GM21390 (cell line): ENCODE data around the gene ARHGEF7.

Source experiments
- ATAC-seq: cut with Tn5 transposase; IDR thresholded peaks from one replicate; pipeline ENCODE4 v1.9.1; 2021; ENCODE audit not compliant: unreplicated experiment

Gene ARHGEF7

DNA sequence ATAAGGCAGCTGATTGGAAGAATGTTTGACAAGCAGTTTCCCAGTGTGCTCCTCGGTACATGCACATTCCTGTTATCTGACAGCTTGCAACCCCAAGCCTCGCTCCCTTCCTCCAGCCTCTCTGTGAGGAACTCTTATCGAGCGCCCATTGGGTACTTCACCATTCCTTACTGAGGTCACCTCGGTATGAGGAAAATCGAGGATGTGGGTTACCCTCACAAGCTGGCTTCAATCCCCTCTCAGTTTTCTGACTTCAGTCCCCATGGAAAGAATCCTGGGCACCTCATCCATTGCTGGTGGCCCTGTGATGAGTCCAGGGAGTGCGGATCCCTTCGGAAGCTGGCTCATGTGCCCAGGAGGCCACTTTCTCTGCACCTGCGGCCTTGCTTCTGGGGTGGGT is 222.6 kb downstream of the ARHGEF7 start:
- ATAC-seq = no peak

DNA sequence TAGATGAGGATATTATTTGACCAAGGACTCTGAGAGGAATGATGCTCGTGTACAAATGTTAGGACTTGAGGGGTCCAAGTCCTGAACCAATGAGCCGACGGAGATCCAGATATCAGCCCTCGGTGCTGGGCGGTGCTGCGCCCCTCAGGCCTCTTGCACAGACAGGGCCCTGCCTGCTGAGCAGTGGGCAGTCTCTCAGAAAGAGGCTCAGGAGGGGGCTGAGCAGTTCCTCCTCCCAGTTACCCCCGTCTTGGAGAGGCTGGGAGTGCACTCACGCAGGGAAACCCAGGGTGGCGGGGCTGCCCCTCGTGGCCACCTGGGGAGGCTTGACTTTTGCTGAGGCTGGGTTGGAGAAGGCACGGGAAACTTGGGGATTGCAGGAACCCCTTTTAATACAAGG is 223.7 kb downstream of the ARHGEF7 start:
- no peak for ATAC-seq

DNA sequence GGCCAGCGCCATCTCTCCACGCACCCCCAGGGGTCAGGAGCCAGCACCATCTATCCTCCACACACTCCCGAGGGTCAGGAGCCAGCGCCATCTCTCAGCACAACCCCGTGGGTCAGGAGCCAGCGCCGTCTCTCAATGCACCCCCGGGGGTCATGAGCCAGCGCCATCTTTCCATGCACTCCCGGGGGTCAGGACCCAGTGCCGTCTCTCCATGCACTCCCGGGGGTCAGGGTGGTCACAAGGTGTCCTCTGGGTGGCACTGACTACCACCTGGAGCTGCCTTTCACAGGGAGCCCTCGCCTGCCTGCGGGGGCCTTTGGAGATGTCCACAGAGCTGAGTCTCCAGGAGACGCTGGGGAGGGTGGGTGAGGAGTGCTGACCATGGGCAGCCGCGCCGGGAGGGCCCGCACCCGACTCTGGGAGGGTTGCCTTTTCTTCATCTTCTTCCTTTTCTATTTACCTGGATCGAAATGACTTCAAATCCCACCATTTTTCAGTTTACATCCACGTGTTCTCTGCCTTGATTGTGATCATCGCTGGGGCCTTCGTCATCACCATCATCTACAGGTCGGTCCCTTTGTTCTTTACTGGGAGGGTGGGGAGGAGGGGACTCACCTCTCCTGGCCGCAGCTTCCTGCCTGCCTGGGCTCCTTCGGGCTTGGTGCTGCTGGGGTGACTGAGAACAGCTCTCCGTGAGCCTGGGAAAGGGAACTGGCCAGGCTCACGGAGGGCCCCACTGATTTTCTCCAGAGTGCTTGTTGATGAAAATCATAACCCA is 224.4 kb downstream of the ARHGEF7 start:
- no peak for ATAC-seq

DNA sequence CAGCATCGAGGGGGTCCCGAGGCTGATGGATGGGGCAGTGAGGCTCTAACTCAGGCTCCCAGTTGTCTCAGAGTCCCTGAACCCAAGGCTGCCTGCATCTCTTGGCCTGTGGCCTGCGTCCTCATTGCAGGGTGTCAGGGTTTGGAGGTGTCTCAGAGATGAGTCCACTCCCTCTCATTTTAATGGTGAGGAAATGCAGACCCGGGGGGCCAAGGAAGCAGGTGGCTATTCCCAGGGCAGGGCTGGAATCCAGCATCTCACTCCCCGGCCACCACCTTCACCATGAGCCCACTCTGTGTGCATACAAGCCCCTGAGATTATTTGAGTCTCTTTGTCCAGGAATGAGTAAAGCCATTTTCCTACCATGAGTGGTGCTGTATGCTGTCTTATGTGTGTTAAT is 226.8 kb downstream of the ARHGEF7 start:
- no peak for ATAC-seq

DNA sequence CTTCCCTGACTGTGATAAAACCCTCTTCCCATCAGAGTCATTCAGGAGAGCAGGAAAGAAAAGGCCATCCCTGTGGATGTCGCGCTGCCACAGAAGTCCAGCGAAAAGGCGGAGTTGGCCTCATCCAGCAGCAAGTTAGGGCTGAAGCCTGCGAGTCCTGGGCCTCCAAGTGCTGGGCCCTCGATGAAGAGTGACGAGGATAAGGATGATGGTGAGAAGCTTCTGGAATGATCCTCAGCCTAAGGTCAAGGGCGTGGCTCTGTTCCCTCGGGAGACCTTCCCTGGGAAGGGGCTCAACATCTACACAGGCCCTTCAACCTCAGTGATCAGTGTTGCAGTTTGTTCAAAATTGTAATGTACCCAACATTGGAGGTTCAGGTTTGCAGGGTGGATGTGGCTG is 227.6 kb downstream of the ARHGEF7 start:
- ATAC-seq = no peak

DNA sequence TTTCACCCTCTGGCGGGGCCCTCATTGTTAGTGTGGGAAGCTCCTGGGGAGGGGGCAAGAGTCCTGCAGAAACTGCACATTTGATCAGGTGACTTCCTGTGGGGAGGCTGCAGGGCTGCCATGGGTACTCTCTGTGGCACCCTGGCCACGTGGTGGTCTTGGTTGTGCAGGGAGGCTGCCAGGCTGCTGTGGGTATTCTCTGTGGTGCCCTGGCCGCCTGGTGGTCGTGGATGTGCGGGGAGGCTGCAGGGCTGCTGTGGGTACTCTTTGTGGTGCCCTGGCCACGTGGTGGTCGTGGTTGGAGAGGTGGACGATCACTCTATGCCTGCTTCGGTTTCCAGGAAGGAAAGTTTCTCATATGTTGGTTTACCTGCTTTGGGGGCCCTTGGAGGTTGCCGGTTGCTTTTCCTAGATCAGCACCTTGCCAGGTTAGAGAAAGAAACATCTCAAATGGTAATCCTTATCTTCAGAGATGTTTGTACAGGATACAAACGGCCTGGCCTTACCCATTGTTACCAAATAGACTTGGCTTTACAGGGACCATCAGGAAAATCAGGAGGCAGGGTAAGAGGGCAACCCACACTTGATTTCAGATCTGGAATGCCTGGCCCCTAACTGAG is 228.2 kb downstream of the ARHGEF7 start:
- ATAC-seq = no peak

DNA sequence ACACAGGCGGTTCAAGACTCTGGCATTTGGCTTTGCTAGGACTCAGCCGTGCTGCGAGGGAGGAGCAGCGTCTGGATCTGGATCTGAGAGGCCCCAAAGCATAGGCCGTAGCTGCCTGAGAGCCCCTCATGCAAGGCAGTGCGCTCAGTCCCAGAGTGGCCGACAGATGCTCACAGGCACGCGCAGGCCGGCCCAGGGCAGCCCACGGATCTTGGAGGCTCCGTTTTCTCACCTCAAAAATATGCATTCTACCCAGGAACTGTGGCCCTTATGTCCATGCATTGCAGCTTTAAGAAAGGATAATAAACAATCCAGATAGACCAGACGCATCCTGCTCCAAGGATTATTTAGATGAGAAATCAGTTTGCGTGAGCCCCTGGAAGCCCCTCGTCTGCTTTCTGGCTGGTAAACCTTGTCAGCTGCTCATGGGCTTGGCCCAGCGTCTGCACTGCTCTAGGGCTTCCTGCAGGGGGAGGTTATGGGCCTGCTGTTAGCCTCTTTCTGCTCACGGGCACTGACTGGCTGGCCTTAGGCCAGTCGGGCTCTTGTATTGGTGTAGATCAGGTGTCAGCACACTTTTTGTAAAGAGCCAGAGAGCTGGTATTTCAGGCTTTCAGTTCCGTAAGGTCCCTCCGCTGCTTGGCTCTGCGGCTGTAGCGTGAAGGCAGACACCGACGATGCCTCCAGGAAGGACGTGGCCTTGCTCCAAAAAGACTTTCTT is 229.5 kb downstream of the ARHGEF7 start:
- no peak for ATAC-seq

DNA sequence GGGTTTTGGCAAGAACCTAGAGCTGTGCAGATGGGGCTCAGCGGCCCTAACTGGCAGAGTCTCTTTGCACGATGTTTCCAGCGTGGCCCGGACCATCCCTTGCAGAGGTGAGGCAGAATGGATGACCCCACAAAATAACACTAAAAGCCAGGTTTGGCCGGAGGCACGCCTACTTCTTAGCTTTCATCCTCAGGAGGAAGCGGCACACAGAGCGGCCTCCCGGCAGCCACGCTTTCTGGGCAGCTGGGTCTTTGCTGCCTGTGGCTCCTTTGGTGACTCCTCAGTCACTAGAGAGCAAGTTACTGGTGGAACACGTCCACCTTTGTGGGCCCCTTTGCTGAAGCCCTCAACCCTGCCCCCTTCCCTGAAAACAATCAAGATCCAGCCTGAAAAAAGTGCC is 230.6 kb downstream of the ARHGEF7 start:
- no peak for ATAC-seq

DNA sequence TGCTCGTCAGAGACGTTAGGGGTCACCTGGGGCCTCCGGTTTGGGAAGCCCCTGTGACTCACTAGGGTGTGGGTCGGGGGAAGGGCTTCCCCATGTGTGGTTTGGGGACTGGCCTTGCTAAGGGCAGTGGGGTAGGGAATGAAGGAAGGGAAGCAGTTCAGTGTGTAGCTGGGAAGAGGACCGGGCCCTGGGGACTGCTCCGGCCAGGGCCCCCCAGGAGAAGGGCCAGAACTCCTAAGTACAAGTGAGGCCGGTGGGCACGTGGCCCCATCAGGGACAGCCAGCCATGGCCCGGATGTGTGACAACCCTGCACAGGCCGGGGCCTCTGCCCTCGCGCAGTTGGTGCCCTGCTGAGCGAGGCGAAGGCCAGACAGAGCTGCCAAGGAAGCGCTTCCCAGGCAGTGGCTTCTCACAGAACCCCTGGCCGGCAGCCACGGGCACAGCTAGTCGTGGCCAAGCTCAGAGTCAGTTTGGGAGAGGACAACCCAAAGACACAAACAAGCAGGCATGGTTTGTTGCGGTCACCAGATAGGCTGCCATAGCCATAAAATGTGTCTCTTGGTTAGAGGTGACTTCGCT is 231.1 kb downstream of the ARHGEF7 start:
- ATAC-seq = no peak

DNA sequence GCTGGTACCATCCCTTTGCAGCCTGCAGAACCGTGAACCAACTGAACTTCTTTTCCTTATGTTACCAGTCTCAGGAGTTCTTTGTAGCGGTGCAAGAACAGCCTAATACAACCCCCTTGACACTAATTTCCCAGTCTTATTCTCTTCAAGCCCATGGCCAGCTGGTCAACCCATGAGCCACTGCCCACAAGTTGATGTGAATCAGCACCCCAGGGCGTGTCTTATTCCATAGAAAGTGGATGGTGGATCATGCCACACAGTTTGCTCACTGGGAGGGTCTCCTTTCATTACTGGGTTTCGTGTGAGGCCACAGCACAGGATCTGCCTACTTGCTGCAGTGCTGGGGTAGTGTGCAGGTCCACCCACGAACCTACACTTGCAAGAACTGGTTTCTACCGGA is 232.3 kb downstream of the ARHGEF7 start:
- no peak for ATAC-seq

DNA sequence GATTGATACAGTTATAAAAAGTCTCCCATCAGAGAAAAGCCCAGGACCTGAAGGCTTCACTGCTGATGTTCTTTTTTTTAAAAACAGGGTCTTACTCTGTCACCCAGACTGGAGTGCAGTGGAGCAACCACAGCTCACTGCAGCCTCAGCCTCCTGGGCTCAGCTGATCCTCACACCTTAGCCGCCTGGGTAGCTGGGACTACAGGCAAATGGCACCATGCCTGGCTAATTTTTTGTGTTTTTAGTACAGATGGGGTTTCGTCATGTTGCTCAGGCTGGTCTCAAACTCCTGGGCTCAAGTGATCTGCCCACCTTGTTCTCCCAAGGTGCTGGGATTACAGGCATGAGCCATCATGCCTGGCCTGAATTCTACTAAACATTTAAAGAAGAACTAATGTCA is 238.4 kb downstream of the ARHGEF7 start:
- no peak for ATAC-seq

DNA sequence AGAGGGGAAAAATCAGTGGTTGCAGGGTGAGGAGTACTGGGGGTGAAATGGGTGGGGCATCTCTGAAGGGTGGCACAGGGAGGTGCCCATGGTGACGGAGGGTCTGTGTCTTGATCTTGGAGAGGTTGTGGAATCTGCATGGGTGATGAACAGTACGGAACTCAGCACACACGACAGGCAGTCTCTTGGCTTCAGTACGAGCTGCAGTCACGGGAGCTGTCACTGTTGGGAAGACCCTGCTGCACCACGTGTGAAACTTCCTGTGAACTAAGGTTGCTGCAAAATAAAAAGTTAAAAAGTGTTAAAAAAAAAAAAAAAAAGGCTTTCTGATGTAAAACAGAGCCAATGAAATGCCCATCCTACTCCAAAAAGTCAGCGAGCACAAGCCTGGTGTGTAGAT is 239.7 kb downstream of the ARHGEF7 start:
- no peak for ATAC-seq
